C4-2B (cell line): Measurements from ENCODE around the gene WDR82.

Experiments used
- ZFX ChIP-seq: fragments of 450-650 bp; IDR thresholded peaks from 2 replicates; pipeline ENCODE4 v1.6.1; 2017
- TF ChIP-seq, protein P1 (sequence below): fragments of 450-650 bp; conservative IDR thresholded peaks from 2 replicates; pipeline ENCODE4 v1.5.1; 2017; ENCODE audit warnings: mild to moderate bottlenecking

DNA sequence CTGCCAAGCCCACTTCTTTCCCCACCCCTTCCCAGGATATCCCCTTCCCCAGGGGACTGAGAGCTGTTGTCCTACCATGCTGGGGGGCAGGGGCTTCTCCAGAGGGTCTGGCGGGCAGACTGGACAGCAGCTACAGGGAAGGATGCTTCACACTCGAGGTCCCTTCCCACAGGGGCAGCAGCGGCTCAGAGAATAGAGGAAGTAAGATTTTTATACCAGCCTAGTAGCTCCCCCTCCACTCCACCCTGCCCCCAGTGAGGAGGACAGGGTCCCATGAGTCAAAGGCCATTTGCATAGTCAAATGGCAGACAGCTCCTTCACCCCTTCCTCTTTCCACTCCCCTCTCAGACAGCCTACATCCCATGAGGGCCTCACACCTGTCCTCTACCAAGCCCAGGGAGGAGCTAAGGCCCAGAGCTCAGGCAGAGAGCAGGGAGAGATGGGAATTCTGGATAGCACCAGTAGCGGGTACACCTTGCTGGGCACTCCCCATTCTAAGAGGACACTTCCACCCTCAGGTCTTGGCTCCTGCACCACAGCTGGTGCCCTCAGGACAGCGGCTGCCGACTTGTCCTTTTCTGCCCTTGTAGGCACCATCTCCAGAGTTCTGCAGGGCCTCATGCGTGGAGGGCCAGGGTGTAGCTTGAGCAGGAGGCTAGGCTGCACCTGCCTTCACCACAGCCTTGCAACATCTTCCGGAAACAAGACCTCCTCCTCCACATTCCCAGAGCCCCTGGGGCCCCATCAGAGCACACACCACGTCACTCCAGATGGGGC lies 52.8 kb downstream of the WDR82 start, which contains the start of gene TLR9:
- TF ChIP-seq, protein P1, sequence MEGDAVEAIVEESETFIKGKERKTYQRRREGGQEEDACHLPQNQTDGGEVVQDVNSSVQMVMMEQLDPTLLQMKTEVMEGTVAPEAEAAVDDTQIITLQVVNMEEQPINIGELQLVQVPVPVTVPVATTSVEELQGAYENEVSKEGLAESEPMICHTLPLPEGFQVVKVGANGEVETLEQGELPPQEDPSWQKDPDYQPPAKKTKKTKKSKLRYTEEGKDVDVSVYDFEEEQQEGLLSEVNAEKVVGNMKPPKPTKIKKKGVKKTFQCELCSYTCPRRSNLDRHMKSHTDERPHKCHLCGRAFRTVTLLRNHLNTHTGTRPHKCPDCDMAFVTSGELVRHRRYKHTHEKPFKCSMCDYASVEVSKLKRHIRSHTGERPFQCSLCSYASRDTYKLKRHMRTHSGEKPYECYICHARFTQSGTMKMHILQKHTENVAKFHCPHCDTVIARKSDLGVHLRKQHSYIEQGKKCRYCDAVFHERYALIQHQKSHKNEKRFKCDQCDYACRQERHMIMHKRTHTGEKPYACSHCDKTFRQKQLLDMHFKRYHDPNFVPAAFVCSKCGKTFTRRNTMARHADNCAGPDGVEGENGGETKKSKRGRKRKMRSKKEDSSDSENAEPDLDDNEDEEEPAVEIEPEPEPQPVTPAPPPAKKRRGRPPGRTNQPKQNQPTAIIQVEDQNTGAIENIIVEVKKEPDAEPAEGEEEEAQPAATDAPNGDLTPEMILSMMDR, result no peak
- TF ChIP-seq ZFX, result no peak
